ENCODE data around the gene EEPD1.

EEPD1 gene

DNA sequence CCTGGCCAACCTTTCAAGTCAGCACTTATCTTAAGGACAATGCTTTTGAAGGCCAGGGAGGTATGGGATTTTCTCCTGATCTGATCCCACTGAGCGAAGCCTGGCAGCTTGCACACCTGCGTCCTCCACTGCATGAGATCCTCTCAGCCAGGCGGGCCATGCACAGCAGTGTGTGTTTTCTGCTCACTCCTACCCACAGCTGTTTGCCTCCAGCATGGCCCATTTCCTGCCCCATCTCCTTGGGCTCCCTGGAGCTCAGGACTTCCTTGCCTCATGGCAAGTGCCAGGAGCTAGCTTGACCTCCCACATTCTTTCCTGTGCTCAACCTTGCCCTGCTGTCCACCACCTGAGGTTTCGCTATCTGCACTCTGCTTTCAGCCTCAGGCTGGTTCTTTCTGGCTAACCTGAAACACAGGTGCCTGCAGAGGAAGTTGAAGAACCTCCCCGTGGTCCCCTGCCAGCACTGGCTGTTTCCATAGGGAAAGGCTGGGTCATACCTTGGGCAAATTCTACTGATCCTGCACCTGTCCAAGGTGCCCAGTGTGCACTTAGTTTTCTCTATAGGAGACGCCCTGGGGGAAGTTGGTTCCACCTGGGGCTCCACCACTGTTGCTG lies 43.9 kb upstream of the EEPD1 start:
- TF ChIP-seq, protein P1, sequence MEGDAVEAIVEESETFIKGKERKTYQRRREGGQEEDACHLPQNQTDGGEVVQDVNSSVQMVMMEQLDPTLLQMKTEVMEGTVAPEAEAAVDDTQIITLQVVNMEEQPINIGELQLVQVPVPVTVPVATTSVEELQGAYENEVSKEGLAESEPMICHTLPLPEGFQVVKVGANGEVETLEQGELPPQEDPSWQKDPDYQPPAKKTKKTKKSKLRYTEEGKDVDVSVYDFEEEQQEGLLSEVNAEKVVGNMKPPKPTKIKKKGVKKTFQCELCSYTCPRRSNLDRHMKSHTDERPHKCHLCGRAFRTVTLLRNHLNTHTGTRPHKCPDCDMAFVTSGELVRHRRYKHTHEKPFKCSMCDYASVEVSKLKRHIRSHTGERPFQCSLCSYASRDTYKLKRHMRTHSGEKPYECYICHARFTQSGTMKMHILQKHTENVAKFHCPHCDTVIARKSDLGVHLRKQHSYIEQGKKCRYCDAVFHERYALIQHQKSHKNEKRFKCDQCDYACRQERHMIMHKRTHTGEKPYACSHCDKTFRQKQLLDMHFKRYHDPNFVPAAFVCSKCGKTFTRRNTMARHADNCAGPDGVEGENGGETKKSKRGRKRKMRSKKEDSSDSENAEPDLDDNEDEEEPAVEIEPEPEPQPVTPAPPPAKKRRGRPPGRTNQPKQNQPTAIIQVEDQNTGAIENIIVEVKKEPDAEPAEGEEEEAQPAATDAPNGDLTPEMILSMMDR (IDR thresholded peaks at IDR 0.05; ENCODE audit: low read depth, low read length) = no peak
- TF ChIP-seq EZH2phosphoT487 (IDR thresholded peaks at IDR 0.05; ENCODE audit: low read depth) = no peak
- no peak overlapping the region for H3K27ac ChIP-seq (ENCODE audit: low read length)
- peaks cover 57% of the 10 kb centered on the region for H3K27me3 ChIP-seq (ENCODE audit: low read depth, low read length)
- no peak overlapping the region for H3K4me3 ChIP-seq (ENCODE audit: low read length)
- no peaks in the 10 kb centered on the region for H3K79me2 ChIP-seq (ENCODE audit: low read length)
- H3K4me1 ChIP-seq (ENCODE audit: low read length) = no peaks in the 10 kb centered on the region
- H4K20me1 ChIP-seq (ENCODE audit: insufficient read depth, low read length) = peaks cover 1% of the 10 kb centered on the region; the same call in 1 of the 2 replicates
- H2AFZ ChIP-seq (ENCODE audit: low read depth, low read length) = no peak overlapping the region
- no peaks in the 10 kb centered on the region for H3K36me3 ChIP-seq (replicated peaks; ENCODE audit: low read depth, low read length)
- H3K4me2 ChIP-seq (ENCODE audit: low read length) = no peak overlapping the region
- no peak overlapping the region for H3K9ac ChIP-seq (ENCODE audit: low read length)
- no peaks in the 10 kb centered on the region for H3K9me3 ChIP-seq (ENCODE audit: insufficient read depth, low read length)

DNA sequence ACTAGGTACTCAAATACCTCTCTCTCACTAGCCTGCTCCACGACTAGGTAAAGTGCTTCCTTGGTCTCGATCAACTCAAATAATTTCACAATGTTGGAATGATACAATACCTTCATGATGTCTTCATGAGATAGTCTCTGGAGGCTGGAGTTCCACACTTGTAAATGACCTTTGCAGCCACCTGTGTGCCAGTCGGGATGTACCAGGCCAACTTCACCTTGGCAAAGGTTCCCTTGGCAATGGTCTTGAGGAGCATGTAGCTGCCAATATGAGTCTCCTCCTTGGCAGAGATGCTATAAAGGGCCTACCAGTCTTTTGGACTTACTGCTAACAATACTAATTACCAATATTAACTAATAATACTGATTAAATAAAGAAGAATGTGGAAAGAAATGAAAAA lies 42.5 kb upstream of the EEPD1 start:
- Histone ChIP-seq H3K27ac (ENCODE audit: low read length) (no peak overlapping the region), H3K36me3 (replicated peaks; ENCODE audit: low read depth, low read length) (no peaks in the 10 kb centered on the region), H3K79me2 (ENCODE audit: low read length) (no peaks in the 10 kb centered on the region), H3K4me1 (ENCODE audit: low read length) (peaks cover 10% of the 10 kb centered on the region), H2AFZ (ENCODE audit: low read depth, low read length) (no peak overlapping the region), H3K9me3 (ENCODE audit: insufficient read depth, low read length) (no peaks in the 10 kb centered on the region), H3K4me2 (ENCODE audit: low read length) (no peak overlapping the region), H3K27me3 (ENCODE audit: low read depth, low read length) (peaks cover 55% of the 10 kb centered on the region), H4K20me1 (ENCODE audit: insufficient read depth, low read length) (peaks cover 12% of the 10 kb centered on the region; the same call in 1 of the 2 replicates), H3K4me3 (ENCODE audit: low read length) (no peak overlapping the region), H3K9ac (ENCODE audit: low read length) (no peak overlapping the region)
- no peak for TF ChIP-seq EZH2phosphoT487 (IDR thresholded peaks at IDR 0.05; ENCODE audit: low read depth)
- TF ChIP-seq, protein P1 (IDR thresholded peaks at IDR 0.05; ENCODE audit: low read depth, low read length) = no peak

DNA sequence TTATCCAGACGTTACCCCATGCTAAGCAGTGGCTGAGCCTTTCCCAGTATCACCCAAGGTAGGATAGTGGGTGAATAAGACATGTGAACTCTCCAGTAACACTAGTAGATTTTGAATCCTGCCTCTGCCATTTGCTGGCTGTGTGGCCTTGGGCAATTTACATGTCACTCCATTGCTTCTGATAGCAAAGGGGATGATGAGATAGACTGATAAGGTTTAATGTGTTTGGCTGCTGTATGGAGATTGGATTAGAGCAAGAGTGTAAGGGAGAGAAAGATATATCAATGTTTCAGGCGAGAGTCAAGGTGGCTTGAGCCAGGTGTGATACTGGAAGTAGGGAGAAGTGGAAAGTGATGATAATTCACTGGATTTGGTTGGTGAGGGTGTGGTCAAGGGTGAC lies 40.1 kb upstream of the EEPD1 start:
- peaks cover 31% of the 10 kb centered on the region for H4K20me1 ChIP-seq (ENCODE audit: insufficient read depth, low read length)
- H3K4me1 ChIP-seq (ENCODE audit: low read length) = peaks cover 26% of the 10 kb centered on the region
- no peak overlapping the region for H3K9ac ChIP-seq (ENCODE audit: low read length)
- H3K9me3 ChIP-seq (ENCODE audit: insufficient read depth, low read length) = no peaks in the 10 kb centered on the region
- no peaks in the 10 kb centered on the region for H3K79me2 ChIP-seq (ENCODE audit: low read length)
- H3K4me2 ChIP-seq (ENCODE audit: low read length) = no peak overlapping the region
- TF ChIP-seq, protein P1 (IDR thresholded peaks at IDR 0.05; ENCODE audit: low read depth, low read length) = no peak
- TF ChIP-seq EZH2phosphoT487 (IDR thresholded peaks at IDR 0.05; ENCODE audit: low read depth) = no peak
- H3K36me3 ChIP-seq (replicated peaks; ENCODE audit: low read depth, low read length) = no peaks in the 10 kb centered on the region
- H3K27ac ChIP-seq (ENCODE audit: low read length) = no peak overlapping the region
- no peak overlapping the region for H2AFZ ChIP-seq (ENCODE audit: low read depth, low read length)
- peaks cover 73% of the 10 kb centered on the region for H3K27me3 ChIP-seq (ENCODE audit: low read depth, low read length)
- H3K4me3 ChIP-seq (ENCODE audit: low read length) = no peak overlapping the region

DNA sequence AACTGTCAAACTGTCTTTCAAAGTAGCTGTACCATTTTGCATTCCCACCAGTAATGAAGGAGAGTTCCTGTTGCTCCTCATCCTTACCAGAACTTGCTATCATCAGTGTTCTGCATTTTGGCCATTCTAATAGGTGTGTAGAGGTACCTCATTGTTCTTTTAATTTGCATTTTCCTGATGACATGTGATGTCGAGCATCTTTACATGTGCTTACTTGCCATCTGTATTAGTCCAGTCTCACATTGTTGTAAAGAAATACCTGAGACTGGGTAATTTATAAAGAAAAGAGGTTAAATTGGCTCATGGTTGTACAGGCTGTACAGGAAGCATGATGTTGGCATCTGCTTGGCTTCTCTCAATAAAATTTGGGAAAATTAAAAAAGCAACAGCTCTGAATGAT lies 38.7 kb upstream of the EEPD1 start:
- Histone ChIP-seq H3K4me3 (ENCODE audit: low read length) (no peak overlapping the region), H3K4me1 (ENCODE audit: low read length) (peaks cover 26% of the 10 kb centered on the region), H4K20me1 (ENCODE audit: insufficient read depth, low read length) (peaks cover 31% of the 10 kb centered on the region), H3K36me3 (replicated peaks; ENCODE audit: low read depth, low read length) (no peaks in the 10 kb centered on the region), H2AFZ (ENCODE audit: low read depth, low read length) (no peak overlapping the region), H3K9ac (ENCODE audit: low read length) (no peak overlapping the region), H3K9me3 (ENCODE audit: insufficient read depth, low read length) (no peaks in the 10 kb centered on the region), H3K79me2 (ENCODE audit: low read length) (no peaks in the 10 kb centered on the region), H3K27ac (ENCODE audit: low read length) (no peak overlapping the region), H3K4me2 (ENCODE audit: low read length) (no peak overlapping the region), H3K27me3 (ENCODE audit: low read depth, low read length) (peaks cover 79% of the 10 kb centered on the region)
- TF ChIP-seq, protein P1 (IDR thresholded peaks at IDR 0.05; ENCODE audit: low read depth, low read length) = no peak

All from OCI-LY3 (cell line).